22Rv1 (cell line): ENCODE data around the gene DNM3.

Experiments used
- H3K27ac ChIP-seq: fragments of 450-650 bp; 2 replicates; pipeline ENCODE4 v1.5.1; 2017
- ZFX ChIP-seq: fragments of 450-650 bp; IDR thresholded peaks from 2 replicates; pipeline ENCODE4 v1.6.1; 2017; ENCODE audit warnings: antibody characterized with exemption, borderline replicate concordance
- TF ChIP-seq, protein P1 (sequence below): fragments of 450-650 bp; IDR thresholded peaks from 2 replicates; pipeline ENCODE4 v1.5.1; 2017; ENCODE audit warnings: mild to moderate bottlenecking

DNM3 gene

DNA sequence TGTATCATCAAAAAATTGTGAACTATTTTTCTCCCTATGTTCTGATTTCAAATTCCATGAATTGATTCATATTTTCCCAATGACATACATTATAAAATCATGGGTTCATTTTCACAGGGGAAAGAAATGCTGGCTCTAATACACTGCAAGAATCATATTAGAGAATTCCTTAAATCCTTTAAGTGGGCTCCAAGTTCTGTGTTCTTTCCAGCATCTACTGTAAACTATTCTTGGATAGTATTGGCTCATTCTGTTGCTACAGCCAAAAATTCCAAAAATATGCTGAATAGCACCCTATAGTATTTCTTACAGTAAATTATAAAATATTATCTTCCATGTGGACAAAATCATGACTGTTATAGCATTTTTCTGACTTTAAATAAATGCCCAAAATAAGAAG, 560.2 kb downstream of the DNM3 start:
- TF ChIP-seq, protein P1, sequence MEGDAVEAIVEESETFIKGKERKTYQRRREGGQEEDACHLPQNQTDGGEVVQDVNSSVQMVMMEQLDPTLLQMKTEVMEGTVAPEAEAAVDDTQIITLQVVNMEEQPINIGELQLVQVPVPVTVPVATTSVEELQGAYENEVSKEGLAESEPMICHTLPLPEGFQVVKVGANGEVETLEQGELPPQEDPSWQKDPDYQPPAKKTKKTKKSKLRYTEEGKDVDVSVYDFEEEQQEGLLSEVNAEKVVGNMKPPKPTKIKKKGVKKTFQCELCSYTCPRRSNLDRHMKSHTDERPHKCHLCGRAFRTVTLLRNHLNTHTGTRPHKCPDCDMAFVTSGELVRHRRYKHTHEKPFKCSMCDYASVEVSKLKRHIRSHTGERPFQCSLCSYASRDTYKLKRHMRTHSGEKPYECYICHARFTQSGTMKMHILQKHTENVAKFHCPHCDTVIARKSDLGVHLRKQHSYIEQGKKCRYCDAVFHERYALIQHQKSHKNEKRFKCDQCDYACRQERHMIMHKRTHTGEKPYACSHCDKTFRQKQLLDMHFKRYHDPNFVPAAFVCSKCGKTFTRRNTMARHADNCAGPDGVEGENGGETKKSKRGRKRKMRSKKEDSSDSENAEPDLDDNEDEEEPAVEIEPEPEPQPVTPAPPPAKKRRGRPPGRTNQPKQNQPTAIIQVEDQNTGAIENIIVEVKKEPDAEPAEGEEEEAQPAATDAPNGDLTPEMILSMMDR = no peak
- no peak for TF ChIP-seq ZFX
- no peak overlapping the region for H3K27ac ChIP-seq

GRCh38 chr1:172401892-172402291, 560.6 kb downstream of the DNM3 start:
- TF ChIP-seq, protein P1 = peak; percentile 37
- no peak for TF ChIP-seq ZFX
- no peak overlapping the region for H3K27ac ChIP-seq

- no peak overlapping the region for H3K27ac ChIP-seq
- TF ChIP-seq, protein P1 = no peak
- TF ChIP-seq ZFX = no peak
Observed at GRCh38 chr1:172402878-172403569, 561.7 kb downstream of the DNM3 start.

GRCh38 chr1:172404121-172404520, 562.8 kb downstream of the DNM3 start:
- TF ChIP-seq ZFX = no peak
- TF ChIP-seq, protein P1 = no peak
- no peak overlapping the region for H3K27ac ChIP-seq

GRCh38 chr1:172405912-172406311, 564.6 kb downstream of the DNM3 start:
- H3K27ac ChIP-seq = no peak overlapping the region
- TF ChIP-seq ZFX = no peak
- TF ChIP-seq, protein P1 = no peak

DNA sequence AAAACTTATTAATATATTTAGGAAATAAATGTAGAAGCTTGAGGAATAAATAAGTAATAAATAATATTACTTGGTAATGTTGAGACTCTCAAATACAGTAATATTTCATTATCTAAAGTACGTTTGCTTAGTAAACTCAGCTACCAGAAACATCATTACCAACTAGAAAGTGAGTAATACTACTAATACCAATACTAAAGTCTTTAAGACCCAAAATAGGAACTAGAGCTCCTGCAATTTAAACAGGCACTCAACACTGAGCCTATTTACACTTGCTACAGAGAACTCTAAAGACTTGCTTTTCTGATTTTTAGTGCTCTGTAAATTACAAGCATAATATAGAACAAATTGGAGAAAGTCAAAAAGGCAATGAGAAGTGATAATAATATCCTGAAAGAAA, 565.7 kb downstream of the DNM3 start:
- no peak for TF ChIP-seq ZFX
- TF ChIP-seq, protein P1 = no peak
- H3K27ac ChIP-seq = no peak overlapping the region

DNA sequence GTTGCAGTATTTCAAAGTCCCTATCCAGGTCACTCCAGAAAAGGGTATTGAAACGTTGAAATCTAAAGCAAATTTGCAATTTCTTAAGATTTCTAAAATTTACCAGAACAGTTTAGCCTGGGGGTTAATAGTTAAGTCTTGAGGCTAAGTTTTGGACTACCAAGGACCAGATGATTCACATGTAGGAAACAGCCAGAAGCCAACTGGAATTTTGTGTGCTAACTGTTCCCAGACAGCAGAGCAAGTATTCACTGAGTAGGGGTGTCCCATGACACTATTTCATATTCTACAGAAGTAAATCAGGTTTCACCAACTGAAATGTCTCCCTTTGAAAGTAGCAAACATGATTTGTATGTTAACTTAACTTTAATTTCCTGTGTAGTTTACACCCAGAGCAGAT, 567.7 kb downstream of the DNM3 start:
- TF ChIP-seq ZFX = no peak
- TF ChIP-seq, protein P1 = no peak
- no peak overlapping the region for H3K27ac ChIP-seq
